ENCODE results near the gene MAN2A2. TPM values are rescaled to one million over a fixed set of nuclear protein-coding genes. Genes with fewer than 3 reads are reported as not detected.

The MAN2A2 gene
- polyA plus RNA-seq, 3 donors = 6.6 to 318 (median 7.3) TPM

GRCh38 chr15:90909976-90910375 is 6.9 kb downstream of the MAN2A2 start:
- Histone ChIP-seq H3K79me2 (ENCODE audit: insufficient read depth, low read length) (peaks cover 14% of the 10 kb centered on the region), H3K4me1 (ENCODE audit: control insufficient read depth in 1 of 2, insufficient read depth in 2 of 2, low read length in 2 of 2) (peaks cover 25 to 30% of the 10 kb centered on the region in 2 donors), H3K27me3 (ENCODE audit: control insufficient read depth in 2 of 2, insufficient read depth in 2 of 2, low read length in 2 of 2) (no peaks in the 10 kb centered on the region), H3K4me2 (replicated peaks; ENCODE audit: extremely low read depth, low read length, poor library complexity, severe bottlenecking) (no peak overlapping the region), H3K4me3 (replicated peaks in 1 of 3; ENCODE audit: low read depth in 2 of 3, low read length in 3 of 3) (no peak overlapping the region), H3K9ac (ENCODE audit: insufficient read depth, low read length, poor library complexity, severe bottlenecking) (no peak overlapping the region), H4K20me1 (ENCODE audit: insufficient read depth, low read length) (peaks cover 26% of the 10 kb centered on the region), H2AFZ (ENCODE audit: insufficient read depth, low read depth, low read length, poor library complexity, severe bottlenecking) (no peak overlapping the region), H3K27ac (ENCODE audit: low read depth in 1 of 2, low read length in 2 of 2) (no peak overlapping the region), H3K9me3 (replicated peaks in 1 of 2; ENCODE audit: control insufficient read depth in 1 of 2, insufficient read depth in 1 of 2, low read length in 2 of 2) (no peaks in the 10 kb centered on the region), H3K36me3 (replicated peaks in 1 of 2; ENCODE audit: control insufficient read depth in 1 of 2, insufficient read depth in 2 of 2, low read length in 2 of 2) (peaks cover 79 to 87% of the 10 kb centered on the region in 2 donors)
- peaks cover 0 to 2% (median 0%) of the 10 kb centered on the region in 7 donors for H3K9me3 Mint-ChIP-seq
- no peak for DNase-seq
- intact Hi-C loops (cut with micrococcal nuclease) = loop anchor here in 1 of 2 donors (10.0 kb wide), 1 partner anchor 945 kb away; the partner anchor contains the start of gene SLCO3A1
- no peak overlapping the region for H3K4me3 Mint-ChIP-seq
- peak overlapping the region in 1 of 7 donors; percentile 21 for H3K27ac Mint-ChIP-seq
- H3K27me3 Mint-ChIP-seq (ENCODE audit: low read depth in 3 of 3) = peaks cover 0 to 10% (median 4%) of the 10 kb centered on the region in 3 donors
- no peak for TF ChIP-seq CTCF (IDR thresholded peaks at IDR 0.05)
- peaks cover 29% of the 10 kb centered on the region for H3K4me1 Mint-ChIP-seq
- 96% methylated on average over 7 of the region's 8 CpGs for WGBS (ENCODE audit: insufficient coverage)
- peaks cover 84 to 89% of the 10 kb centered on the region in 2 donors for H3K36me3 Mint-ChIP-seq

GRCh38 chr15:90910441-90911301 is 7.6 kb downstream of the MAN2A2 start:
- Mint-ChIP-seq H3K4me3 (no peak overlapping the region), H3K27ac (peak overlapping the region in 2 of 7 donors; percentile 25 to 61), H3K9me3 (peaks cover 0 to 2% (median 0%) of the 10 kb centered on the region in 7 donors), H3K36me3 (peaks cover 80 to 89% of the 10 kb centered on the region in 2 donors), H3K27me3 (ENCODE audit: low read depth in 3 of 3) (peaks cover 0 to 9% (median 4%) of the 10 kb centered on the region in 3 donors), H3K4me1 (peaks cover 35% of the 10 kb centered on the region)
- Histone ChIP-seq H3K4me3 (replicated peaks in 1 of 3; ENCODE audit: low read depth in 2 of 3, low read length in 3 of 3) (no peak overlapping the region), H3K27ac (ENCODE audit: low read depth in 1 of 2, low read length in 2 of 2) (peak overlapping the region in 1 of 2 donors; percentile 21), H2AFZ (ENCODE audit: insufficient read depth, low read depth, low read length, poor library complexity, severe bottlenecking) (no peak overlapping the region), H3K79me2 (ENCODE audit: insufficient read depth, low read length) (peaks cover 11% of the 10 kb centered on the region), H3K4me2 (replicated peaks; ENCODE audit: extremely low read depth, low read length, poor library complexity, severe bottlenecking) (no peak overlapping the region), H3K27me3 (ENCODE audit: control insufficient read depth in 2 of 2, insufficient read depth in 2 of 2, low read length in 2 of 2) (no peaks in the 10 kb centered on the region), H3K9me3 (replicated peaks in 1 of 2; ENCODE audit: control insufficient read depth in 1 of 2, insufficient read depth in 1 of 2, low read length in 2 of 2) (no peaks in the 10 kb centered on the region), H3K36me3 (replicated peaks in 1 of 2; ENCODE audit: control insufficient read depth in 1 of 2, insufficient read depth in 2 of 2, low read length in 2 of 2) (peaks cover 72 to 80% of the 10 kb centered on the region in 2 donors), H3K4me1 (ENCODE audit: control insufficient read depth in 1 of 2, insufficient read depth in 2 of 2, low read length in 2 of 2) (peaks cover 32 to 37% of the 10 kb centered on the region in 2 donors), H3K9ac (ENCODE audit: insufficient read depth, low read length, poor library complexity, severe bottlenecking) (no peak overlapping the region), H4K20me1 (ENCODE audit: insufficient read depth, low read length) (peaks cover 21% of the 10 kb centered on the region)
- WGBS (ENCODE audit: insufficient coverage) = 98% methylated on average over 15 of the region's 24 CpGs
- TF ChIP-seq CTCF (IDR thresholded peaks at IDR 0.05) = no peak
- no peak for DNase-seq
- intact Hi-C loops (cut with micrococcal nuclease) = loop anchor here in 1 of 2 donors (10.0 kb wide), 1 partner anchor 944 kb away; the partner anchor contains the start of gene SLCO3A1
